SH-SY5Y (cell line): ENCODE measurements around the gene AKIRIN2.

Experiments used
- GATA2 ChIP-seq: IDR thresholded peaks from 2 replicates; pipeline ENCODE4 v1.6.1; 2011; ENCODE audit warnings: mild to moderate bottlenecking, low read depth, low read length
- GATA3 ChIP-seq: IDR thresholded peaks from 2 replicates; pipeline ENCODE4 v1.6.1; 2011; ENCODE audit warnings: low read depth, mild to moderate bottlenecking, low read length, moderate library complexity

DNA sequence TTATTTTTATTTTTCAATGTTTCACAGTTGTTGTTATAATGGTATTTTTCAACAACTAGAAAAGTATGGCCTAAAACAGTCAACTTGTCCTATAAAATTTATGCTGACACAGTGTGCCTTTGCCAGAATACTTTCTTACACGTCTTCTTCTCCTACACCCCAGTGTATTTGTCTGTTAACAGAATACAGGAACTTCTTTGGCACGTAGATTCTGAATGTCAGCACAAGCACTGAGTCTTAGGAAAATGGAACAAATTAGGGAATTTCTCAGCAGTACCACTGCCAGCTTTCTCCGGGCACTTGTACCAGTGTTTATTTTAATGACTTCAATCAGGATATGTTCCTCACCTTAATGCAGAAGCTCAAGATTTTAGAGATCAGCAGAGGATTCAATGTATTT lies 26.7 kb upstream of the AKIRIN2 start:
- no peak for TF ChIP-seq GATA3
- no peak for TF ChIP-seq GATA2
